ENCODE measurements around the gene ITM2C. TPM values are rescaled to one million over a fixed set of nuclear protein-coding genes. Genes with fewer than 3 reads are reported as not detected.

Gene ITM2C
- total RNA-seq, 2 experiments from 2014 or later = 65.1 to 115 TPM

DNA sequence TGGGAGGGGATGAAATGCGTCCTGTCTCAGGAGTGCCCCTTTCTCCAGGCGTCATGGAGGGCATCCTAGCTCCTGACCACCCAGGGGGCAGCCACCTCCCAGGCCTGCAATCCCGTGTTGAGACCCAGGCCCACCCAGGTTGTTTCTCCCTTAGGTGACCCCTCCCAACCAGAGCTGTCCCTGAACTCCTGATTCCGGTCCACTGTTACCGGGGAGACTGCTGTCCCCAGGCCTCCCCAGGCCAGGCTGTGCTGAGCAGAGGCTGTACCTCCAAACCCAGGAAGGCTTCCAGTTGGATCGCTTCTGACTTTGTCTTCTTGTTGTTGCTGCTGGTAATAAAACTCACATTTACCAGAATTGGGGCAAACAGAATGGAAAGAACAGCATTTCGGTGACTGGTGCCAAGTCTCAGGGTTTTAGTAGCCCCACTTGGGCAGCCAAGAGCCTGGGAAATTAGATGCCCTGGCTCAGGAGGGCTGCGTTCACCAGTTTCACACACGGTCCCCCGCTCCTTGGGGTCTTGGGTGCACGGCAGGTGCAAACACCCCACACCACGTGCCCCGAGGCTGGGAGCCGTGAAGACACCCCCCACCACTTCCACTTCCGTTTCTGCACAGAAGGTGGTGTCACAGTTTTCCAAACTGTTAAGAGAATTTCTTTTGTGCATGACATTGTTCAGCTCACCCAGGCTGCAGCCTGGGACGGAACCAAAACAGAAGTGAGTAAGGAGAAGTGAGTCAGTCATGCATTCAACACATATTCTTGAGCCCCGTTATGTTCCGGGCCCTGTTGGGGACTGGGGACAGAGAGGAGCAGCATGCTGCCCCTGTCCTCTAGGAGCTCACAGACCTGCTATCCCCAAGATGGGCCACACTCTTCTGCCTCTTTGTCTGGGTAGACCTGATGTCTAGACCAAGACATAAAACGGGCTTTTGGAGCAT, 29.4 kb downstream of the ITM2C start:
- H3K27ac Mint-ChIP-seq = peak overlapping the region; percentile 17
- ATAC-seq = peak; percentile 49
- H3K4me3 Mint-ChIP-seq = no peak overlapping the region
- no peak for DNase-seq
- no peaks in the 10 kb centered on the region for H3K36me3 Mint-ChIP-seq
- peaks cover 46% of the 10 kb centered on the region for H3K27me3 Mint-ChIP-seq
- CTCF ChIA-PET = interaction anchor here (1.0 to 22.6 kb wide), 10 partner anchors 8 to 159 kb away, joined by 3 to 309 read pairs (median 5); no protein-coding TSS in a partner anchor
- no peaks in the 10 kb centered on the region for H3K9me3 Mint-ChIP-seq (ENCODE audit: low read depth)
- H3K4me1 Mint-ChIP-seq = peaks cover 46% of the 10 kb centered on the region

- H3K4me3 Mint-ChIP-seq = no peak overlapping the region
- no peak for ATAC-seq
These were observed 31.0 kb downstream of the ITM2C start for GRCh38 chr2:230895536-230896345.

GRCh38 chr2:230896346-230897115, 31.8 kb downstream of the ITM2C start:
- H3K36me3 Mint-ChIP-seq = no peaks in the 10 kb centered on the region
- no peak overlapping the region for H3K4me3 Mint-ChIP-seq
- H3K27ac Mint-ChIP-seq = no peak overlapping the region
- CTCF ChIA-PET = interaction anchor here (1.4 to 22.6 kb wide), 4 partner anchors 28 to 156 kb away, joined by 3 to 309 read pairs (median 5); partner anchors contain the start of gene GPR55
- ATAC-seq (no peak), DNase-seq (peak; percentile 37)
- peaks cover 52% of the 10 kb centered on the region for H3K27me3 Mint-ChIP-seq
- H3K4me1 Mint-ChIP-seq = peaks cover 53% of the 10 kb centered on the region
- no peaks in the 10 kb centered on the region for H3K9me3 Mint-ChIP-seq (ENCODE audit: low read depth)

More at GRCh38 chr2:230895536-230896345, 31.0 kb downstream of the ITM2C start:
- CTCF ChIA-PET = interaction anchor here (0.8 to 22.6 kb wide), 3 partner anchors 23 to 90 kb away, joined by 3 to 309 read pairs (median 3); partner anchors contain the start of gene GPR55
- peaks cover 57% of the 10 kb centered on the region for H3K4me1 Mint-ChIP-seq
- H3K27me3 Mint-ChIP-seq = peaks cover 54% of the 10 kb centered on the region
- no peak for DNase-seq
- H3K9me3 Mint-ChIP-seq (ENCODE audit: low read depth) = no peaks in the 10 kb centered on the region
- no peaks in the 10 kb centered on the region for H3K36me3 Mint-ChIP-seq
- no peak overlapping the region for H3K27ac Mint-ChIP-seq

- CTCF ChIA-PET = interaction anchor here (1.0 to 22.6 kb wide), 6 partner anchors 20 to 155 kb away, joined by 4 to 309 read pairs (median 6); partner anchors contain the start of gene GPR55
- no peaks in the 10 kb centered on the region for H3K9me3 Mint-ChIP-seq (ENCODE audit: low read depth)
- H3K4me3 Mint-ChIP-seq = no peak overlapping the region
- no peaks in the 10 kb centered on the region for H3K36me3 Mint-ChIP-seq
- DNase-seq (peak; percentile 38), ATAC-seq (no peak)
- no peak overlapping the region for H3K27ac Mint-ChIP-seq
- H3K27me3 Mint-ChIP-seq = peaks cover 40% of the 10 kb centered on the region
- H3K4me1 Mint-ChIP-seq = peaks cover 52% of the 10 kb centered on the region
These were observed 33.4 kb downstream of the ITM2C start for GRCh38 chr2:230898016-230898712.

DNA sequence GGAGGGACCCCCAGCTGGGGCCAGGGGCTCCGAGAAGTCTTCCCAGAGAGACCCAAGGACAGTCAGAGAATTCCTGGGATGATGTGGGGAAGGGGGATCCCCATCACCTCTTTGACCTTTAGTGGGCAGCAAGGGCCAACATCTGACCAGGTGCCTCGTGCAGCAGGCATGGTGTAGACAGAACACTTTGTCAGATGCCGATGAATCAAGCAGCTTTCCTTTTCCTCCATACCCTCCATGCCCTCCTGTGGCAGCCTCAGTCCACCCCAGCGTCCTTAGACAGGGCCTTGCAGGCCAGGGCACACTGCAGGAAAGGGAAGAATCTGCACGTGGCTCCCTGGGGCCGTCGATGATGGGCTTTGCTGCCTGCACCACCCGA, 34.0 kb downstream of the ITM2C start:
- Mint-ChIP-seq H3K4me1 (peaks cover 51% of the 10 kb centered on the region), H3K27me3 (peaks cover 37% of the 10 kb centered on the region), H3K9me3 (ENCODE audit: low read depth) (no peaks in the 10 kb centered on the region), H3K4me3 (no peak overlapping the region), H3K36me3 (no peaks in the 10 kb centered on the region), H3K27ac (no peak overlapping the region)
- ATAC-seq = no peak
- CTCF ChIA-PET = interaction anchor here (1.8 to 22.6 kb wide), 4 partner anchors 21 to 152 kb away, joined by 4 to 309 read pairs (median 8); partner anchors contain the start of gene GPR55
- peak; percentile 34 for DNase-seq

DNA sequence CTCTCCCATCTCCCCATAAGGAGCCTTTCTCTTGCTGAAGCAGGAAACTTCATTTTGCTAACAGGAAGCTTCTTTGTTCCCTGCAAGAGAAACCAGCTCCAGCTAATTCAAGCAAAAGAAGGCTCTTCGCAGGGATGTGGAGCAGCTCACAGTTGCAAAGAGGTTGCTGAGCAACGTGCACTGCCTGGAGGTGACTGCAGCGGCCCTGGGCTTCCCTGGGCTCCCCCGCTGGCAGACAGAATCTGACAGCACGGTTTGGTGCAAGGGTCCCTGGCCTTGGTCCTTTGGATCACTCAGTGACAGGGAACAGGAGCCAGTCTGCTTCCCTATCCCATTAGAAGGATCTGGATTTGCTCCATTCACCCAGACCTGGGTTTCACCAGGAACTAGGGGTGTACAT, 34.5 kb downstream of the ITM2C start:
- CTCF ChIA-PET = interaction anchor here (1.8 to 22.6 kb wide), 3 partner anchors 21 to 86 kb away, joined by 5 to 309 read pairs (median 11); partner anchors contain the start of gene GPR55
- Mint-ChIP-seq H3K36me3 (no peaks in the 10 kb centered on the region), H3K4me1 (peaks cover 50% of the 10 kb centered on the region), H3K27me3 (peaks cover 36% of the 10 kb centered on the region), H3K4me3 (no peak overlapping the region), H3K9me3 (ENCODE audit: low read depth) (no peaks in the 10 kb centered on the region), H3K27ac (no peak overlapping the region)
- ATAC-seq (no peak), DNase-seq (peak; percentile 33)

DNA sequence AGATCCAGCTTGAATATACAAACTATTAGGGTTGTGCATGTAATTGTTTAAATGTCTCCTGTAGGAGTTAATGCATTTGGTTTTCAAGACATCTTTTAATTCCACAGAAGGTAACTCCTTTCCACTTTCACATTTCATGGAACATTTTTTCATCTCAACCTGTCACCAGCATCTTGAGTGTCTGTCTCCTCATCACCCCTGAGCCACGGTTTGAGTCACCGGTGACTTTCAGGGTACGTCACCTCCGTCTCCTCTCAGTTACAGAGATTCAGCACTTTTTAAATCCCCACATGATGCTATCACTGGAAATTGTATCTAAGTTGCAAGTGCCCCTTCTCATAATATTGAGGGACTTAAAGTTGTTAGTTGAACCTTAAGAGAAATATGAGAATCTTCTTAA, 35.0 kb downstream of the ITM2C start:
- peak; percentile 54 for ATAC-seq
- no peak overlapping the region for H3K27ac Mint-ChIP-seq
- peak; percentile 57 for DNase-seq
- H3K36me3 Mint-ChIP-seq = no peaks in the 10 kb centered on the region
- H3K4me3 Mint-ChIP-seq = no peak overlapping the region
- H3K9me3 Mint-ChIP-seq (ENCODE audit: low read depth) = no peaks in the 10 kb centered on the region
- H3K27me3 Mint-ChIP-seq = peaks cover 31% of the 10 kb centered on the region
- CTCF ChIA-PET = interaction anchor here (0.9 to 22.6 kb wide), 5 partner anchors 11 to 153 kb away, joined by 3 to 309 read pairs (median 5); partner anchors contain the start of gene GPR55
- peaks cover 50% of the 10 kb centered on the region for H3K4me1 Mint-ChIP-seq

DNA sequence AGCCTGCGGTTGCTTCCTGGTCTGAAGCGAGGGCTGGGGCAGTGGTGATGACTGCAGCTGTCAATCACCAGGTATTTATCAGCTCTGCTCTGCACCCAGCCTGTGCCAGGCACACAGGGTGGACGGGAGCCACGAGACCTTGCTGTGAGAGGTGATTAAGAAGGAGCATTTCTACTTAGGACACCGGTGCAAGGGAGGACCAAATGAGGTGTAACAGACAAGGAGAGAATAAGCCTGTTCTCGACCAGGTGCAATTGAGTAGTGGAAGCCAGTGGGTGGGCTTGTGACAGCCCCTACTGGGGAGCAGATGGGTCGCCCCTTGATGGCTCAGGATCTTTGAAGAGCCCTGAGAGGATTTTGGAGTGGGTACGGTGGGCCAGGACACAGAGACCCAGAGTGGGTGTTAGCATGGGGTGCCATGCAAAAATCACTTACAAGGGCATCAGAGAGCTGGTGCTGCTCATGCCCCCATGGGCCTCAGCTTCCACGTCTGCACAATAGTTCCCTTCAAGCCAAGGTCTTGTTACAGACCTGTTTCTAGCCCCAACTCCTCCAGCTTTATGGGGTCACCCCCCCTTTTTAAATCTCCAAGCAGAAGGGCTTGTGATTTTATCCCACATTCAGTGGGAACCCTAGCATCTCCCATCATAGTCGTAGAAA, 35.7 kb downstream of the ITM2C start:
- Mint-ChIP-seq H3K27ac (no peak overlapping the region), H3K4me3 (no peak overlapping the region), H3K9me3 (ENCODE audit: low read depth) (no peaks in the 10 kb centered on the region), H3K36me3 (no peaks in the 10 kb centered on the region), H3K4me1 (peaks cover 54% of the 10 kb centered on the region), H3K27me3 (peaks cover 31% of the 10 kb centered on the region)
- CTCF ChIA-PET = interaction anchor here (0.9 to 22.6 kb wide), 6 partner anchors 7 to 153 kb away, joined by 3 to 309 read pairs (median 12); partner anchors contain the start of gene GPR55
- DNase-seq (peak; percentile 31), ATAC-seq (no peak)

DNA sequence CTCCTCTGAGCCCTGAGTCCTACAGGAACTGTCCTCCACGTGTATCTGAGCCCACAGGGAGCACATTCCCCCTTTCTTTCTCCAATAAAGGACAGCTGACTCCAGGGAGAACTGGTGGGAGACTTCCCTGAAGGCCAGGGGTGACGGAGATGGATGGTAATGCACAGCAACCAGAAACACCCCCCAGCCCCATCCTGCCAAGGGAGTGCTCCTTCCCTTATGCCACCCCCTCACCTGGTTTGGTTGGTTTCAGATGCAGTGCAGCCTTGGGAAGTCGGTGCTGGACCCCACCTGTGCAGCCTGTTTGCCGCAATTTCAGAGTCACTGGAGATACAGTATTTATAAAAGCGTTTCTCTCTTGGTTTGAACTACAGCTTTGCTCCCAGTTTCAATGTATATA, 36.3 kb downstream of the ITM2C start:
- Mint-ChIP-seq H3K27me3 (peaks cover 31% of the 10 kb centered on the region), H3K9me3 (ENCODE audit: low read depth) (no peaks in the 10 kb centered on the region), H3K36me3 (peaks cover 1% of the 10 kb centered on the region), H3K27ac (no peak overlapping the region), H3K4me1 (peaks cover 54% of the 10 kb centered on the region), H3K4me3 (no peak overlapping the region)
- CTCF ChIA-PET = interaction anchor here (1.5 to 22.6 kb wide), 8 partner anchors 8 to 152 kb away, joined by 3 to 309 read pairs (median 10); partner anchors contain the start of gene GPR55
- ATAC-seq (no peak), DNase-seq (peak; percentile 34)

GRCh38 chr2:230902180-230902899, 37.6 kb downstream of the ITM2C start:
- H3K27me3 Mint-ChIP-seq = peaks cover 23% of the 10 kb centered on the region
- ATAC-seq (peak; percentile 64), DNase-seq (peak; percentile 76)
- peaks cover 7% of the 10 kb centered on the region for H3K36me3 Mint-ChIP-seq
- H3K27ac Mint-ChIP-seq = no peak overlapping the region
- CTCF ChIA-PET = interaction anchor here (0.6 to 22.6 kb wide), 22 partner anchors 9 to 157 kb away, joined by 3 to 309 read pairs (median 4); partner anchors contain the start of gene GPR55
- peaks cover 59% of the 10 kb centered on the region for H3K4me1 Mint-ChIP-seq
- no peak overlapping the region for H3K4me3 Mint-ChIP-seq
- H3K9me3 Mint-ChIP-seq (ENCODE audit: low read depth) = no peaks in the 10 kb centered on the region

Data from activated CD8-positive, alpha-beta memory T cell treated with anti-CD3 and anti-CD28 coated beads, Interleukin-2, amount 10 ng/mL, durations not matched to agents 7 days and 5 days (primary cell).